Activated CD4-positive, alpha-beta T cell treated with anti-CD3 and anti-CD28 coated beads, Interleukin-2, amount 50 U/mL, for 16 hours (primary cell): ENCODE results near the gene CAMTA1.

Experiments used
- DNase-seq: peaks from one replicate; pipeline ENCODE4 v3.0.0-alpha.2; 2020

Gene CAMTA1

GRCh38 chr1:7013833-7014639 lies 228.8 kb downstream of the CAMTA1 start:
- DNase-seq: no peak

GRCh38 chr1:7014640-7014930 lies 229.3 kb downstream of the CAMTA1 start:
- no peak for DNase-seq

GRCh38 chr1:7015022-7015421 lies 229.8 kb downstream of the CAMTA1 start:
- no peak for DNase-seq

- no peak for DNase-seq
These were observed 233.1 kb downstream of the CAMTA1 start for GRCh38 chr1:7018351-7018750.

GRCh38 chr1:7018826-7019225 lies 233.6 kb downstream of the CAMTA1 start:
- DNase-seq: no peak

GRCh38 chr1:7019510-7019909 lies 234.3 kb downstream of the CAMTA1 start:
- DNase-seq: no peak

GRCh38 chr1:7022058-7022457 lies 236.8 kb downstream of the CAMTA1 start:
- DNase-seq: no peak

GRCh38 chr1:7025013-7025412 lies 239.8 kb downstream of the CAMTA1 start:
- DNase-seq: no peak

GRCh38 chr1:7026169-7026568 lies 240.9 kb downstream of the CAMTA1 start:
- DNase-seq: no peak

GRCh38 chr1:7032992-7033391 lies 247.7 kb downstream of the CAMTA1 start:
- no peak for DNase-seq

- no peak for DNase-seq
These were observed 251.1 kb downstream of the CAMTA1 start for GRCh38 chr1:7036386-7036785.

GRCh38 chr1:7039590-7040220 lies 254.5 kb downstream of the CAMTA1 start:
- DNase-seq: no peak

- DNase-seq: no peak
These were observed 255.9 kb downstream of the CAMTA1 start for GRCh38 chr1:7040969-7041695.

- peak; percentile 18 for DNase-seq
These were observed 257.3 kb downstream of the CAMTA1 start for GRCh38 chr1:7042322-7043190.

GRCh38 chr1:7043191-7043549 lies 257.9 kb downstream of the CAMTA1 start:
- no peak for DNase-seq

GRCh38 chr1:7043719-7044535 lies 258.7 kb downstream of the CAMTA1 start:
- DNase-seq: no peak

- DNase-seq: no peak
These were observed 260.6 kb downstream of the CAMTA1 start for GRCh38 chr1:7045897-7046296.

GRCh38 chr1:7046314-7046713 lies 261.1 kb downstream of the CAMTA1 start:
- no peak for DNase-seq

- DNase-seq: no peak
These were observed 261.6 kb downstream of the CAMTA1 start for GRCh38 chr1:7046891-7047290.

GRCh38 chr1:7047866-7048265 lies 262.6 kb downstream of the CAMTA1 start:
- no peak for DNase-seq

- no peak for DNase-seq
These were observed 263.1 kb downstream of the CAMTA1 start for GRCh38 chr1:7048395-7048794.

- DNase-seq: no peak
These were observed 264.8 kb downstream of the CAMTA1 start for GRCh38 chr1:7049913-7050625.
